Esophagus muscularis mucosa (tissue), 4 donors: Measurements from ENCODE around the gene TLE2. TPM values are rescaled to one million over a fixed set of nuclear protein-coding genes. Genes with fewer than 3 reads are reported as not detected.
"Not testable (repeated sequence)": the region's sequence is repeated elsewhere in the genome, so short reads cannot be mapped to it uniquely, and the experiment has no call there.

Experiments
- DNase-seq: peaks from one replicate; pipeline ENCODE4 v3.0.0-alpha.2; 2017; ENCODE audit errors: extremely low spot score
- H3K27ac ChIP-seq, 4 donors: fragments of 200-600 bp; sonication (generic); replicated peaks in 1 of 4; 1 replicate in 3 of 4; 2 replicates in 1 of 4; pipeline ENCODE4 v1.5.1; 2016 to 2019; ENCODE audit warnings: mild to moderate bottlenecking in 1 of 4
- H3K27me3 ChIP-seq, 4 donors: fragments of 200-600 bp; sonication (generic); one replicate each; pipeline versions ENCODE4 v1.5.1 to v1.6.0; 2016 to 2019
- H3K36me3 ChIP-seq, 4 donors: fragments of 200-600 bp; sonication (generic); one replicate each; pipeline ENCODE4 v1.5.1; 2016 to 2019
- H3K4me1 ChIP-seq, 4 donors: fragments of 200-600 bp; sonication (generic); one replicate each; pipeline ENCODE4 v1.5.1; 2016 to 2019
- H3K4me3 ChIP-seq, 4 donors: fragments of 200-600 bp; sonication (generic); 1 replicate in 2 of 4; 2 replicates in 2 of 4; pipeline ENCODE4 v1.5.1; 2016 to 2019; ENCODE audit warnings: mild to moderate bottlenecking in 4 of 4, moderate library complexity in 1 of 4
- H3K9me3 ChIP-seq, 4 donors: fragments of 200-600 bp; sonication (generic); 1 replicate in 3 of 4; 2 replicates in 1 of 4; pipeline ENCODE4 v1.5.1; 2016 to 2019
- CTCF ChIP-seq, 3 experiments: fragments of 200-600 bp in 2 of 3; fragments of 450-650 bp in 1 of 3; sonication (generic) in 2 of 3; IDR thresholded peaks; one replicate each; pipeline ENCODE4 v1.5.1; 2017 to 2019; ENCODE audit warnings: antibody characterized with exemption in 3 of 3, mild to moderate bottlenecking in 2 of 3, moderate library complexity in 1 of 3
- EP300 ChIP-seq: sonication (generic); formaldehyde crosslinking; IDR thresholded peaks from one replicate; pipeline ENCODE4 v1.6.1; 2017; ENCODE audit warnings: antibody characterized with exemption
- POLR2A ChIP-seq: fragments of 450-650 bp; IDR thresholded peaks from one replicate; pipeline ENCODE4 v1.6.1; 2017; ENCODE audit warnings: antibody characterized with exemption, moderate library complexity, mild to moderate bottlenecking, low read depth
- POLR2AphosphoS5 ChIP-seq, 2 donors: sonication (generic); formaldehyde crosslinking; IDR thresholded peaks; one replicate each; pipeline ENCODE4 v1.6.1; 2017; ENCODE audit warnings: antibody characterized with exemption in 2 of 2
- WGBS: methylation state at CpG from one replicate; pipeline ENCODE4 v1.1.5; 2018; 5-methylcytosine and 5-hydroxymethylcytosine counted together
- intact Hi-C: fragments of 100-400 bp; cut with DNase I; formaldehyde crosslinking; loops from one replicate; pipeline ENCODE4 v1.15.1; 2023
- total RNA-seq, 4 donors: library from RNA; depleted of rRNA; stranded (reverse); fragments of >200 nt; gene quantifications; one replicate each; pipeline versions ENCODE4 v1.1.0 to v1.2.1, GENCODE V29; 2016

Gene TLE2
- total RNA-seq, 4 donors from 2014 or later, result 34.0 to 51.2 (median 44.1) TPM

- no peak for DNase-seq
- peak overlapping the region in 1 of 4 donors; percentile 23 for H3K27ac ChIP-seq
- intact Hi-C loops, result no loop called here
- peaks cover 36 to 54% (median 45%) of the 10 kb centered on the region in 4 donors for H3K4me1 ChIP-seq
- H3K36me3 ChIP-seq, result peaks cover 18 to 62% (median 54%) of the 10 kb centered on the region in 4 donors
- no peaks in the 10 kb centered on the region for H3K9me3 ChIP-seq
- no peak overlapping the region for H3K4me3 ChIP-seq
- TF ChIP-seq POLR2A, result no peak
- TF ChIP-seq POLR2AphosphoS5 (IDR thresholded peaks at IDR 0.05), result no peak
- TF ChIP-seq CTCF (IDR thresholded peaks at IDR 0.05), result no peak
- no peak for TF ChIP-seq EP300
- no peaks in the 10 kb centered on the region for H3K27me3 ChIP-seq
- 88% methylated on average over 15 of the region's 21 CpGs for WGBS
These were observed 24.7 kb upstream of the TLE2 start for GRCh38 chr19:3053780-3054179.

- Histone ChIP-seq H3K9me3 (no peaks in the 10 kb centered on the region), H3K27ac (no peak overlapping the region), H3K4me1 (peaks cover 30 to 49% (median 41%) of the 10 kb centered on the region in 4 donors), H3K36me3 (peaks cover 18 to 56% (median 48%) of the 10 kb centered on the region in 4 donors), H3K4me3 (no peak overlapping the region), H3K27me3 (no peaks in the 10 kb centered on the region)
- DNase-seq, result no peak
- intact Hi-C loops, result no loop called here
- TF ChIP-seq EP300, result no peak
- TF ChIP-seq CTCF (IDR thresholded peaks at IDR 0.05), result no peak
- TF ChIP-seq POLR2A, result no peak
- peak in 1 of 2 donors; percentile 30 for TF ChIP-seq POLR2AphosphoS5 (IDR thresholded peaks at IDR 0.05)
- 67% methylated on average over 13 of the region's 15 CpGs for WGBS
These were observed 24.1 kb upstream of the TLE2 start for GRCh38 chr19:3053218-3053621.

- H3K27ac ChIP-seq, intact Hi-C loops, H3K27me3 ChIP-seq, DNase-seq, H3K4me3 ChIP-seq, H3K9me3 ChIP-seq: not testable (repeated sequence)
- WGBS, result 100% methylated on average over 7 of the region's 7 CpGs
- Histone ChIP-seq H3K36me3 (peaks cover 9 to 24% (median 21%) of the 10 kb centered on the region in 4 donors), H3K4me1 (peaks cover 6 to 36% (median 32%) of the 10 kb centered on the region in 4 donors)
These were observed 20.9 kb upstream of the TLE2 start for GRCh38 chr19:3050016-3050415.

- no peak for TF ChIP-seq POLR2AphosphoS5 (IDR thresholded peaks at IDR 0.05)
- no peak for TF ChIP-seq EP300
- TF ChIP-seq POLR2A, result no peak
- TF ChIP-seq CTCF (IDR thresholded peaks at IDR 0.05), result no peak
- Histone ChIP-seq H3K36me3 (peaks cover 0 to 15% (median 11%) of the 10 kb centered on the region in 4 donors), H3K4me1 (peaks cover 6 to 28% (median 27%) of the 10 kb centered on the region in 4 donors), H3K27ac (no peak overlapping the region), H3K27me3 (no peaks in the 10 kb centered on the region), H3K9me3 (no peaks in the 10 kb centered on the region), H3K4me3 (no peak overlapping the region)
- 88% methylated on average over 3 of the region's 3 CpGs for WGBS
- intact Hi-C loops, result no loop called here
- no peak for DNase-seq
These were observed 20.0 kb upstream of the TLE2 start for GRCh38 chr19:3049089-3049488.

GRCh38 chr19:3048190-3048533 is 19.1 kb upstream of the TLE2 start:
- Histone ChIP-seq H3K4me3 (peak overlapping the region in 3 of 4 donors; percentile 60 to 71 (median 63)), H3K27ac (peak overlapping the region; percentile 83 to 87 (median 86)), H3K9me3 (no peaks in the 10 kb centered on the region), H3K27me3 (no peaks in the 10 kb centered on the region), H3K36me3 (peaks cover 0 to 6% (median 2%) of the 10 kb centered on the region in 4 donors), H3K4me1 (peaks cover 6 to 25% (median 24%) of the 10 kb centered on the region in 4 donors)
- no peak for DNase-seq
- 79% methylated on average over 5 of the region's 5 CpGs for WGBS
- no peak for TF ChIP-seq POLR2AphosphoS5 (IDR thresholded peaks at IDR 0.05)
- TF ChIP-seq CTCF (IDR thresholded peaks at IDR 0.05), result no peak
- TF ChIP-seq POLR2A, result no peak
- no peak for TF ChIP-seq EP300
- intact Hi-C loops, result no loop called here
